Measurements from ENCODE around the gene HMGB2.
A peak's percentile ranks its signal among the peaks of the same experiment; 100 is the strongest.

Gene HMGB2

GRCh38 chr4:173332963-173333657 is 1.0 kb downstream of the HMGB2 start:
- Histone ChIP-seq H3K9ac (ENCODE audit: low read depth, low read length) (peak overlapping the region; percentile 100), H3K4me2 (ENCODE audit: low read length) (peak overlapping the region; percentile 93), H3K27me3 (ENCODE audit: control insufficient read depth, insufficient read depth, low read length) (no peaks in the 10 kb centered on the region), H3K9me3 (replicated peaks; ENCODE audit: low read length) (no peaks in the 10 kb centered on the region), H3K4me1 (ENCODE audit: control insufficient read depth, insufficient read depth, low read length) (peaks cover 26% of the 10 kb centered on the region), H3K4me3 (ENCODE audit: low read length) (peak overlapping the region; percentile 93), H3K36me3 (ENCODE audit: insufficient read depth, low read length) (peaks cover 40% of the 10 kb centered on the region)

- peak overlapping the region; percentile 100 for H3K9ac ChIP-seq (ENCODE audit: low read depth, low read length)
- H3K4me2 ChIP-seq (ENCODE audit: low read length): peak overlapping the region; percentile 93
- H3K27me3 ChIP-seq (ENCODE audit: control insufficient read depth, insufficient read depth, low read length): no peaks in the 10 kb centered on the region
- H3K9me3 ChIP-seq (replicated peaks; ENCODE audit: low read length): no peaks in the 10 kb centered on the region
- H3K4me1 ChIP-seq (ENCODE audit: control insufficient read depth, insufficient read depth, low read length): peaks cover 21% of the 10 kb centered on the region
- H3K36me3 ChIP-seq (ENCODE audit: insufficient read depth, low read length): peaks cover 40% of the 10 kb centered on the region
- peak overlapping the region; percentile 93 for H3K4me3 ChIP-seq (ENCODE audit: low read length)
These were observed 2.1 kb downstream of the HMGB2 start for GRCh38 chr4:173332021-173332487.

- Histone ChIP-seq H3K4me2 (ENCODE audit: low read length) (peak overlapping the region; percentile 16), H3K9me3 (replicated peaks; ENCODE audit: low read length) (no peaks in the 10 kb centered on the region), H3K27me3 (ENCODE audit: control insufficient read depth, insufficient read depth, low read length) (no peaks in the 10 kb centered on the region), H3K4me3 (ENCODE audit: low read length) (no peak overlapping the region), H3K9ac (ENCODE audit: low read depth, low read length) (no peak overlapping the region), H3K4me1 (ENCODE audit: control insufficient read depth, insufficient read depth, low read length) (peaks cover 16% of the 10 kb centered on the region), H3K36me3 (ENCODE audit: insufficient read depth, low read length) (peaks cover 46% of the 10 kb centered on the region)
These were observed 3.6 kb downstream of the HMGB2 start for GRCh38 chr4:173330590-173330989.

- Histone ChIP-seq H3K9me3 (replicated peaks; ENCODE audit: low read length) (no peaks in the 10 kb centered on the region), H3K9ac (ENCODE audit: low read depth, low read length) (no peak overlapping the region), H3K4me3 (ENCODE audit: low read length) (no peak overlapping the region), H3K4me2 (ENCODE audit: low read length) (no peak overlapping the region), H3K36me3 (ENCODE audit: insufficient read depth, low read length) (peaks cover 46% of the 10 kb centered on the region), H3K4me1 (ENCODE audit: control insufficient read depth, insufficient read depth, low read length) (peaks cover 12% of the 10 kb centered on the region), H3K27me3 (ENCODE audit: control insufficient read depth, insufficient read depth, low read length) (no peaks in the 10 kb centered on the region)
These were observed 5.8 kb downstream of the HMGB2 start for GRCh38 chr4:173328236-173328901.

- H3K4me2 ChIP-seq (ENCODE audit: low read length): no peak overlapping the region
- H3K4me3 ChIP-seq (ENCODE audit: low read length): no peak overlapping the region
- H3K9ac ChIP-seq (ENCODE audit: low read depth, low read length): no peak overlapping the region
- no peaks in the 10 kb centered on the region for H3K9me3 ChIP-seq (replicated peaks; ENCODE audit: low read length)
- no peaks in the 10 kb centered on the region for H3K4me1 ChIP-seq (ENCODE audit: control insufficient read depth, insufficient read depth, low read length)
- H3K36me3 ChIP-seq (ENCODE audit: insufficient read depth, low read length): peaks cover 23% of the 10 kb centered on the region
- H3K27me3 ChIP-seq (ENCODE audit: control insufficient read depth, insufficient read depth, low read length): no peaks in the 10 kb centered on the region
These were observed 9.0 kb downstream of the HMGB2 start for GRCh38 chr4:173325007-173325736.

GRCh38 chr4:173319696-173320095 is 14.5 kb downstream of the HMGB2 start:
- no peaks in the 10 kb centered on the region for H3K27me3 ChIP-seq (ENCODE audit: control insufficient read depth, insufficient read depth, low read length)
- H3K36me3 ChIP-seq (ENCODE audit: insufficient read depth, low read length): peaks cover 5% of the 10 kb centered on the region
- H3K9ac ChIP-seq (ENCODE audit: low read depth, low read length): no peak overlapping the region
- no peak overlapping the region for H3K4me2 ChIP-seq (ENCODE audit: low read length)
- H3K4me1 ChIP-seq (ENCODE audit: control insufficient read depth, insufficient read depth, low read length): peaks cover 14% of the 10 kb centered on the region
- H3K4me3 ChIP-seq (ENCODE audit: low read length): no peak overlapping the region
- H3K9me3 ChIP-seq (replicated peaks; ENCODE audit: low read length): no peaks in the 10 kb centered on the region

GRCh38 chr4:173318648-173319211 is 15.4 kb downstream of the HMGB2 start:
- H3K4me3 ChIP-seq (ENCODE audit: low read length): no peak overlapping the region
- H3K36me3 ChIP-seq (ENCODE audit: insufficient read depth, low read length): peaks cover 5% of the 10 kb centered on the region
- no peak overlapping the region for H3K9ac ChIP-seq (ENCODE audit: low read depth, low read length)
- no peaks in the 10 kb centered on the region for H3K27me3 ChIP-seq (ENCODE audit: control insufficient read depth, insufficient read depth, low read length)
- H3K4me1 ChIP-seq (ENCODE audit: control insufficient read depth, insufficient read depth, low read length): peaks cover 14% of the 10 kb centered on the region
- H3K4me2 ChIP-seq (ENCODE audit: low read length): no peak overlapping the region
- no peaks in the 10 kb centered on the region for H3K9me3 ChIP-seq (replicated peaks; ENCODE audit: low read length)

- Histone ChIP-seq H3K9ac (ENCODE audit: low read depth, low read length) (no peak overlapping the region), H3K9me3 (replicated peaks; ENCODE audit: low read length) (no peaks in the 10 kb centered on the region), H3K4me1 (ENCODE audit: control insufficient read depth, insufficient read depth, low read length) (peaks cover 14% of the 10 kb centered on the region), H3K4me3 (ENCODE audit: low read length) (no peak overlapping the region), H3K36me3 (ENCODE audit: insufficient read depth, low read length) (peaks cover 5% of the 10 kb centered on the region), H3K4me2 (ENCODE audit: low read length) (no peak overlapping the region), H3K27me3 (ENCODE audit: control insufficient read depth, insufficient read depth, low read length) (no peaks in the 10 kb centered on the region)
These were observed 15.9 kb downstream of the HMGB2 start for GRCh38 chr4:173318240-173318639.

GRCh38 chr4:173317004-173317403 is 17.2 kb downstream of the HMGB2 start:
- Histone ChIP-seq H3K4me3 (ENCODE audit: low read length) (no peak overlapping the region), H3K9me3 (replicated peaks; ENCODE audit: low read length) (no peaks in the 10 kb centered on the region), H3K36me3 (ENCODE audit: insufficient read depth, low read length) (peaks cover 5% of the 10 kb centered on the region), H3K9ac (ENCODE audit: low read depth, low read length) (no peak overlapping the region), H3K27me3 (ENCODE audit: control insufficient read depth, insufficient read depth, low read length) (no peaks in the 10 kb centered on the region), H3K4me2 (ENCODE audit: low read length) (no peak overlapping the region), H3K4me1 (ENCODE audit: control insufficient read depth, insufficient read depth, low read length) (peaks cover 14% of the 10 kb centered on the region)

- Histone ChIP-seq H3K9ac (ENCODE audit: low read depth, low read length) (no peak overlapping the region), H3K27me3 (ENCODE audit: control insufficient read depth, insufficient read depth, low read length) (no peaks in the 10 kb centered on the region), H3K4me3 (ENCODE audit: low read length) (no peak overlapping the region), H3K36me3 (ENCODE audit: insufficient read depth, low read length) (peaks cover 5% of the 10 kb centered on the region), H3K9me3 (replicated peaks; ENCODE audit: low read length) (no peaks in the 10 kb centered on the region), H3K4me1 (ENCODE audit: control insufficient read depth, insufficient read depth, low read length) (peaks cover 14% of the 10 kb centered on the region), H3K4me2 (ENCODE audit: low read length) (no peak overlapping the region)
These were observed 18.1 kb downstream of the HMGB2 start for GRCh38 chr4:173316060-173316459.

- no peaks in the 10 kb centered on the region for H3K27me3 ChIP-seq (ENCODE audit: control insufficient read depth, insufficient read depth, low read length)
- no peak overlapping the region for H3K9ac ChIP-seq (ENCODE audit: low read depth, low read length)
- H3K4me1 ChIP-seq (ENCODE audit: control insufficient read depth, insufficient read depth, low read length): peaks cover 12% of the 10 kb centered on the region
- no peaks in the 10 kb centered on the region for H3K9me3 ChIP-seq (replicated peaks; ENCODE audit: low read length)
- peaks cover 5% of the 10 kb centered on the region for H3K36me3 ChIP-seq (ENCODE audit: insufficient read depth, low read length)
- H3K4me3 ChIP-seq (ENCODE audit: low read length): no peak overlapping the region
- no peak overlapping the region for H3K4me2 ChIP-seq (ENCODE audit: low read length)
These were observed 19.4 kb downstream of the HMGB2 start for GRCh38 chr4:173314715-173315114.
